ENCODE data around the gene VPS11. TPM values are rescaled to one million over a fixed set of nuclear protein-coding genes. Genes with fewer than 3 reads are reported as not detected.

The VPS11 gene
- total and polyA plus RNA-seq, 2 experiments from 2014 or later, result 11.5 to 13.4 TPM

DNA sequence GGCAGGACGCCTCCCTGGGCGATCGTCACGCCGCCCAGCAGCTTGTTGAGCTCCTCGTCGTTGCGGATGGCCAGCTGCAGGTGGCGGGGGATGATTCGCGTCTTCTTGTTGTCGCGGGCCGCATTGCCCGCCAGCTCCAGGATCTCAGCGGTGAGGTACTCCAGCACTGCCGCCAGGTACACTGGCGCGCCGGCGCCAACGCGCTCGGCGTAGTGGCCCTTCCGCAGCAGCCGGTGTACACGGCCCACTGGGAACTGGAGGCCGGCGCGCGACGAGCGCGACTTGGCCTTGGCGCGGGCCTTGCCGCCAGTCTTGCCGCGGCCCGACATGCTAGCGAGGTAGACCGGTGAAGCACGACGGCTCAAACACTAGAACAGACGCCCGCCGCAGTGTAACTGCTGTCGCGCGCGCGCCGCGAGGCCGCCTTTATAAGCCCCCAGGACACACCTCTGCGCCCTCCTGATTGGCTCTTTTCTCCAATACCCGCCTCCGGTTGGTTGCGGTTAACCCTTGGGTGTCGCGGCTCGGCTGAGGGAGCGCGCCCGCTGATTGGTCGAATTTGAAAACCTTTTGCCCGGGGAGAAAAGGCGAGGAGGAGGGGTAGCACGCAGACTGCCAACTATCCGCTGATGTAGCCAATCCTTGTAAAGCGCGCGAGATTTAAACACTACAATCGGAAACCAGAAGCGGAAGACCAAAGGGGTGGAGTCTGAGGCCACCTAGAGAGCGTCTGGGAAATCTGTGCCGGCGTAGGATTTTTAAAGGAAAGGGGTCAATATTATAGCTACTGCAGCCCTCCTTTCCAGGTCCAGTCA, 27.7 kb downstream of the VPS11 start (continued):
- no peak for TF ChIP-seq ZNF462 (CRISPR knock-in tag; IDR thresholded peaks at IDR 0.05)
- peak in 1 of 2 experiments; percentile 18; a peak in 2 of 4 replicates for TF ChIP-seq CTCF (conservative IDR thresholded peaks at IDR 0.05; ENCODE audit: low read depth in 2 of 2)
- peak; percentile 64 for TF ChIP-seq CREB1 (CRISPR knock-in tag; IDR thresholded peaks at IDR 0.05; ENCODE audit: low read depth)

DNA sequence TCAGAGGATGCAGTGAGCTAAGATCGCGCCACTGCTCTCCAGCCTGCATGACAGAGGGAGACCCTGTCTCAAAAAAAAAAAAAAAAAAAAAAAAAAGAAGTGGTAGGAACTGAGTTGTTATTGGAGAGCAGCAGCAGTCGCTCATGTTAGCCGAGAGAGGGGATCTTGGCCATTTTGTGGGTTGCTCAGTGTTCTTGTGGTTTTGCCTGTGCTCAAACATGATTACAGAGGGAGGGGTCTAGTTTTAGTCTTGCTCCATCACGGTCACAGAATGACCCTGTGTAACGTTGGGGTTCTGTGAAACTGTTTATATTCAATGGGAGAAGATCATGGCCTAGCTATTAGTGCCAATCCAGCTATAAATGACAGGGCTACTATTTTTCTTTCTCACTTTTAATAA, 32.1 kb downstream of the VPS11 start:
- Histone ChIP-seq H3K4me3 (peak overlapping the region; percentile 98), H3K9me2 (ENCODE audit: insufficient read depth) (no peaks in the 10 kb centered on the region), H4K20me1 (replicated peaks; ENCODE audit: insufficient read depth) (no peaks in the 10 kb centered on the region), H3K27me3 (ENCODE audit: insufficient read depth) (no peaks in the 10 kb centered on the region), H3F3A (replicated peaks; ENCODE audit: low read depth) (peaks cover 35% of the 10 kb centered on the region), H3K27ac (ENCODE audit: low read depth) (no peak overlapping the region), H3K4me2 (peak overlapping the region; percentile 100), H2AFZ (no peak overlapping the region), H3K4me1 (ENCODE audit: insufficient read depth) (peaks cover 22% of the 10 kb centered on the region), H3K79me2 (replicated peaks; ENCODE audit: insufficient read depth) (peaks cover 19% of the 10 kb centered on the region), H3K36me3 (ENCODE audit: insufficient read depth) (peaks cover 14% of the 10 kb centered on the region)
- peak overlapping the region; percentile 80; the same call in 2 of the 3 replicates for H3K4me3 Mint-ChIP-seq
- H3K4me1 Mint-ChIP-seq, result peaks cover 16% of the 10 kb centered on the region
- ATAC-seq (no peak), DNase-seq (ENCODE audit: low spot score) (no peak)
- TF ChIP-seq, protein P1, sequence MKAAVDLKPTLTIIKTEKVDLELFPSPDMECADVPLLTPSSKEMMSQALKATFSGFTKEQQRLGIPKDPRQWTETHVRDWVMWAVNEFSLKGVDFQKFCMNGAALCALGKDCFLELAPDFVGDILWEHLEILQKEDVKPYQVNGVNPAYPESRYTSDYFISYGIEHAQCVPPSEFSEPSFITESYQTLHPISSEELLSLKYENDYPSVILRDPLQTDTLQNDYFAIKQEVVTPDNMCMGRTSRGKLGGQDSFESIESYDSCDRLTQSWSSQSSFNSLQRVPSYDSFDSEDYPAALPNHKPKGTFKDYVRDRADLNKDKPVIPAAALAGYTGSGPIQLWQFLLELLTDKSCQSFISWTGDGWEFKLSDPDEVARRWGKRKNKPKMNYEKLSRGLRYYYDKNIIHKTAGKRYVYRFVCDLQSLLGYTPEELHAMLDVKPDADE (IDR thresholded peaks at IDR 0.05), result no peak
- TF ChIP-seq STAT1 (IDR thresholded peaks at IDR 0.05; ENCODE audit: unreplicated experiment) (no peak), POLR2AphosphoS5 (IDR thresholded peaks at IDR 0.05; ENCODE audit: low read depth) (no peak), NANOG (IDR thresholded peaks at IDR 0.05; ENCODE audit: borderline replicate concordance) (no peak)
- no peak overlapping the region for H3K27ac Mint-ChIP-seq
- H3K9me3 Mint-ChIP-seq, result no peaks in the 10 kb centered on the region
- peaks cover 34% of the 10 kb centered on the region for H3K36me3 Mint-ChIP-seq (ENCODE audit: low read depth)
- H3K27me3 Mint-ChIP-seq (ENCODE audit: insufficient read depth, low read depth, poor library complexity), result peaks cover 19% of the 10 kb centered on the region

Data from GM23338 (cell line).